Mesodermal cell (in vitro differentiated cells): ENCODE measurements around the gene CHORDC1.
"Not testable (repeated sequence)": the region's sequence is repeated elsewhere in the genome, so short reads cannot be mapped to it uniquely, and the experiment has no call there.

Experiments used
- H3K27ac ChIP-seq: 2 replicates; pipeline ENCODE4 v1.7.0; 2013; ENCODE audit warnings: mild to moderate bottlenecking, low read depth, low read length, moderate library complexity; ENCODE audit not compliant: severe bottlenecking
- H3K36me3 ChIP-seq: 2 replicates; pipeline ENCODE4 v1.7.1; 2013; ENCODE audit warnings: mild to moderate bottlenecking, low read length, moderate library complexity; ENCODE audit not compliant: control insufficient read depth, insufficient read depth
- H3K4me1 ChIP-seq: one replicate; pipeline ENCODE4 v1.7.1; 2013; ENCODE audit warnings: mild to moderate bottlenecking, low read length; ENCODE audit not compliant: insufficient read depth, control insufficient read depth, poor library complexity, severe bottlenecking
- H3K4me3 ChIP-seq: 2 replicates; pipeline ENCODE4 v1.7.0; 2013; ENCODE audit warnings: low read length, control low read depth, mild to moderate bottlenecking; ENCODE audit not compliant: insufficient read depth, poor library complexity, severe bottlenecking; ENCODE audit errors: extremely low read depth
- H3K9me3 ChIP-seq: 2 replicates; pipeline ENCODE4 v1.7.1; 2013; ENCODE audit warnings: mild to moderate bottlenecking, low read length, moderate library complexity; ENCODE audit not compliant: control insufficient read depth
- WGBS, 2 experiments: methylation state at CpG; one replicate each; pipeline ENCODE4 v1.1.5; 2013; ENCODE audit warnings: missing lambda C conversion rate in 2 of 2; ENCODE audit not compliant: insufficient coverage in 2 of 2; 5-methylcytosine and 5-hydroxymethylcytosine counted together

Gene CHORDC1

DNA sequence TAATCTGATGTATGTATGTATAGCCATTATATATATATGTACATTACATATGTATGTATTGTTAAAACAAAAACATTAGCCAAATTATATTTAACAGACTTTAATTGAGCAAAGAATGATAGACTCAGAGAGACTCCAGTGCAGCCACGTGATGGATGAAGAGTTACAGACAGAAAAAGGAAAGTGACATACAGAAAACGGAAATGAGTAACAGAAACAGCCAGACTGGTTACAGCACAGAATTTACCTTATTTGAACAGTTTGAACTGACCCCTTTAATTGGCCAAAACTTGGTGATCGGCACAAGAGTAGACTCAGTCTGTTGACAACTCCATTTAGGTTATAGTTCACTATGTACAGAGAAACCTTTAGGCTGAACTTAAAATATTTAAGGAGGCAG lies 35.0 kb downstream of the CHORDC1 start:
- 96 to 100% methylated on average over 2 of the region's 3 CpGs for WGBS, 2 experiments
- H3K4me3 ChIP-seq: no peak overlapping the region
- no peak overlapping the region for H3K27ac ChIP-seq
- H3K36me3 ChIP-seq: peaks cover 40% of the 10 kb centered on the region
- no peaks in the 10 kb centered on the region for H3K4me1 ChIP-seq
- no peaks in the 10 kb centered on the region for H3K9me3 ChIP-seq

DNA sequence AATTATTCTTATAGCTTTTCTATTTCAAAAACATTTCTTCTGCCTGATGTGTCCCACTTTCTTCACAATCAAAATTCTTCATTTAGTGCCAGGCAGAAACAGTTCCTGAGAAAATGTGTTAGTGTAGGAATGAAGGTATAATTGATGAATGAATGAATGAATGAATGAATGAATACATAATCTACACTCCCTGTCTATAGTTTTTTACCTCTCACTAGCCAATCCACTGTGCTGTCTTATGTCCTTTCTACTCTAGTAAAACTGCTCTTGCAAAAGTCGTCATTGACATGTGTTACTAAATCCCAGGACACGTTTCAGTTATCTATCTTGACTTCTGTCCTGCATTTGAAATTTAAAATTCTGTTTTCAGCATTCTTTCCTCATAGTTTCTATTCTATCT lies 42.9 kb downstream of the CHORDC1 start:
- H3K27ac ChIP-seq: no peak overlapping the region
- no peaks in the 10 kb centered on the region for H3K9me3 ChIP-seq
- H3K4me3 ChIP-seq: no peak overlapping the region
- H3K4me1 ChIP-seq: peaks cover 3% of the 10 kb centered on the region
- H3K36me3 ChIP-seq: peaks cover 36% of the 10 kb centered on the region
- 57 to 85% methylated on average over 2 of the region's 2 CpGs for WGBS, 2 experiments

DNA sequence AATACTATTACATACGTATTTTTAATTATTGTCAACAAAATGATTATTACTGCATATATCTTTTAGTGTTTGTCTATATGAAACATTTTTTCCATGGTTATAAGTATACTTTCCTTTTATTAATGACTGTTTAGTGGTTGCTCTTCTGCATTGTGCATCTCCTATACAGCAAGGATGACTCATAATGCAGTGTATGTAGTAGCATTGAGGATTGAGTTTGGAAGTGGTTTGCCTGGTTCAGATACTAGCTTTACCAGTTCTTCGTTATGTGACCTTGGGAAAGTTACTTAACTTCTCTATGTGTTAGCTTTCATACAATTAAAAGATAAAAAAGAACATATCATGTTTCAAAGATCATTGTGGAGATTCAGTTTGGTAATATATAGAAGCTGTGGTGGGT lies 44.1 kb downstream of the CHORDC1 start:
- Histone ChIP-seq H3K4me1 (peaks cover 3% of the 10 kb centered on the region), H3K27ac (no peak overlapping the region), H3K36me3 (peaks cover 35% of the 10 kb centered on the region), H3K9me3 (no peaks in the 10 kb centered on the region), H3K4me3 (no peak overlapping the region)
- WGBS, 2 experiments: no CpG with 5 or more reads among the region's 2 CpGs

DNA sequence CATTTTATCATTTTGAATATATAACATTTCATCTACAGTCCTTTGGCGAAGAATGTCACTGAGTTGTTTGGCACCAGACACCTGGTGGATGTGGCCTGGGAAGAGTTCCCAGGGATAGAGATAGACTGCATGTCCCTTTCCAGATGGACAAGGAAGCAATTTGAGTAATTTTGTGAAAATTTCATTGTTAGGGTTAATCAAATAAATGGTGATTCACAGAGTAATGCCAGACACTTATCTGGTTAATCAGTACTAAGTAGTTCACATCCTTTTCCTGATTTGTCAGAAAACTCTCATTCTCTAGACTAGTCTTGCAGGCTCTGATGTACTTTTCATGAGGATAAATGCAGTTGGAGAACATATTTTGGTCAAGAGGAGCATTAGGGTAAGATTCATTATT lies 46.8 kb downstream of the CHORDC1 start:
- no CpG with 5 or more reads among the region's 1 CpG for WGBS, 2 experiments
- Histone ChIP-seq H3K36me3 (peaks cover 25% of the 10 kb centered on the region), H3K9me3 (no peaks in the 10 kb centered on the region), H3K4me3 (no peak overlapping the region), H3K27ac (no peak overlapping the region), H3K4me1 (peaks cover 7% of the 10 kb centered on the region)

DNA sequence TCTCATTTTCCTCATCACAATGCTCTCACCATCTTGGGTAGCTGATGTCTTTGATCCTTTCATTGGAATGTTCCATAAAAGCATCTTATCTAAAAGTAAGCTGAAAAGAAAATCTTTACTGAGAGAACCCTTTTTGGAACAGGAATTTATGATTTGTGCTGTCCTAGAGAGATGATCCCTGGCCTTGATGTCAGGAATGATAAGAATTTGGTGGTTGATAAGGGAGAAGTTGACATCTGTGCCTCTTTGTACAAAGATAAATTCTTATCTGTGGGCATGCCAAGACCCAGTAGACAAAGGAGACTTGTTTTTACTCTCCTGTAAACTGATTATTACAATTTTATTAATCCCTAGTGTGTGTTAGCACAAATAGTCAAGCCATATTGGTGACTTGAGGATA lies 51.5 kb downstream of the CHORDC1 start:
- Histone ChIP-seq H3K27ac (peak overlapping the region; percentile 25), H3K9me3 (no peaks in the 10 kb centered on the region), H3K4me3 (no peak overlapping the region), H3K4me1 (peaks cover 12% of the 10 kb centered on the region), H3K36me3 (peaks cover 20% of the 10 kb centered on the region)

DNA sequence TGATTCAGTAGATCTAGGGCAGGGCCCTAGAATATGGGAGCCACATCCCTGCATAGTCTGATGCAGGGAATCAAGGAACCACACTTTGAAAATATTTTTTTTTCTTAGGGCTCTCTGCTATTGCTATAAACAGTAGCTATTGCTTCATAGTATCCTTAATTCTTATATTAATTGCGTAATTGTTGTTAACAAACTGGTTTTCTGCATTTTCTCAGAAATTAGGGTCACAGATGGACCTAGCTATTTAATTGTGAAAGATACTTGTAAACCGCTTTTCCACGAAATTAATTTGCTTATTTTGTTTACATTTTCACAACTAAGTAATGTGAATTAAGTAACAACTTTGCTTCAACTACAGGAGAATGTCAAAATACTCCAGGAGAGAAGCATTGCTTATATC lies 54.3 kb downstream of the CHORDC1 start:
- Histone ChIP-seq H3K27ac (no peak overlapping the region), H3K4me3 (no peak overlapping the region), H3K4me1 (peaks cover 9% of the 10 kb centered on the region), H3K9me3 (no peaks in the 10 kb centered on the region), H3K36me3 (peaks cover 27% of the 10 kb centered on the region)
- WGBS, 2 experiments: no CpG with 5 or more reads among the region's 3 CpGs

DNA sequence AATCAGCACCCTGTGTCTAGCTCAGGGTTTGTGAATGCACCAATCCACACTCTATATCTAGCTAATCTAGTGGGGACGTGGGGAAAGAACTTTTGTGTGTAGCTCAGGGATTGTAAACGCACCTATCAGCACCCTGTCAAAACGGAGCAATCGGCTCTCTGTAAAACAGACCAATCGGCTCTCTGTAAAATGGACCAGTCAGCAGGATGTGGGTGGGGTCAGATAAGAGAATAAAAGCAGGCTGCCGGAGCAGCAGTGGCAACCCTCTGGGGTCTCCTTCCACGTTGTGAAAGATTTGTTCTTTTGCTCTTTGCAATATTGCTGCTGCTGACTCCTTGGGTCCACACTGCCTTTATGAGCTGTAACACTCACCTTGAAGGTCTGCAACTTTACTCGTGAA lies 55.1 kb downstream of the CHORDC1 start:
- WGBS, 2 experiments: 80 to 92% methylated on average over 7 to 8 of the region's 8 CpGs

DNA sequence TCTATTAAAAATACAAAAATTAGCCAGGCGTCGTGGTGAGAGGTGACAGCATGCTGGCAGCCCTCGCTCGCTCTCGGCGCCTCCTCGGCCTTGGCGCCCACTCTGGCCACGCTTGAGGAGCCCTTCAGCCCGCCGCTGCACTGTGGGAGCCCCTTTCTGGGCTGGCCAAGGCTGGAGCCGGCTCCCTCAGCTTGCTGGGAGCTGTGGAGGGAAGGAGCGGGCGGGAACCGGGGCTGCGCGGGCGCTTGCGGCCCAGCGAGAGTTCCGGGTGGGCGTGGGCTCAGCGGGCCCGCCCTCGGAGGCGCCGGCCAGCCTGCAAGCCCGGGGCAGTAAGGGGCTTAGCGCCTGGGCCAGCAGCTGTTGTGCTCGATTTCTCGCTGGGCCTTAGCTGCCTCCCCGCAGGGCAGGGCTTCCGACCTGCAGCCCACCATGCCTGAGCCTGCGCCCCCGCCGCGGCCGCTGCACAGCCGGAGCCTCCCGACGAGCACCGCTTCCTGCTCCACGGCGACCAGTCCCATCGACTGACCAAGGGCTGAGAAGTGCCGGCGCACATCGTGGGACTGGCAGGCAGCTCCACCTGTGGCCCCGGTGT lies 55.8 kb downstream of the CHORDC1 start:
- H3K4me3 ChIP-seq, H3K27ac ChIP-seq, H3K9me3 ChIP-seq, H3K4me1 ChIP-seq: not testable (repeated sequence)
- 95 to 98% methylated on average over 19 to 35 of the region's 49 CpGs for whole genome bisulfite sequencing, 2 experiments
- peaks cover 34% of the 10 kb centered on the region for H3K36me3 ChIP-seq

More for the DNA sequence above, 55.1 kb downstream of the CHORDC1 start:
- H3K4me1 ChIP-seq, H3K4me3 ChIP-seq, H3K9me3 ChIP-seq, H3K27ac ChIP-seq: not testable (repeated sequence)
- peaks cover 32% of the 10 kb centered on the region for H3K36me3 ChIP-seq
